T-helper 1 cell (primary cell): ENCODE results near the gene EYS.
"Not testable (repeated sequence)": the region's sequence is repeated elsewhere in the genome, so short reads cannot be mapped to it uniquely, and the experiment has no call there.

Experiments used
- DNase-seq, 5 donors: peaks; one replicate each; pipeline ENCODE4 v3.0.0-alpha.2; 2012 to 2020

The EYS gene

DNA sequence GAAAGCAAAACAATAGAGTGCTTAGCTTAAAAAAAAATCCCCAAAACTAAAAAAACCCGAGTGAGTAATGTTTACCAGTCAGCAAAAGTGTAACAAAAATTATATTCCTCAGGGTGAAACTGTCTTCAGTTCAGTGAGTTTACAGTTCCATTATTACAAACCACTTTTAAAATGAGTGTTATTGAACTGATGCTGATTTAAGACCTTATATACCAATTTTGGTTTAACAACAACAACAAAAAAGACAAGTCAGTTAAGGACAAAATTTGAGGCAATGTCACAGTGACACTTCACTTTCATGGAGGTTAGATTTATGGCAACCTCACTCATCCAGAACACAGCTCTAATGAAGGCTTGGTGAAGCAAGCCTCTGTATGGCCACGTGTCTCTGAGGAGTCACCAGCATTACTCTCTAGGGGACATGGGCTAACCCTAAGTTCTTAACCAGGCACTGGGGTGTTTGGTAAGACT is 1440.6 kb downstream of the EYS start:
- no peak for DNase-seq

DNA sequence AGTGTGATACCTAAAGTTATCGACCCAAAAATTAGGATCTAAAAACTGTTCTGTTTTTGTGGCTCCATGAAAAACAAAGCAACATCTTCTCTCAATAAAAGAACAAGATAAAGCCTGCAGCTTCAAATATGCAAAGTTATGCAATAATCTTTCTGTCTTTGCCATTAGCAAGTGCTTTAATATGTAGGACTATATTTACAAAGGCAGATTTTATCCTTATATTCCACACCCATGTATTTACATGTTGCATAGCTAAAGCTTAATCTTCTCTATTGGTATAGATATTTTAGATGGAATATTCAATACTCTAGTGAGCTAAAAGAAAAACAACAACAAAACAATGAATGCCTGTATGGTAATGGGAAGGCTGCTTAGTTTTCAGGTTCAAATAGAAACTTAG is 1443.2 kb downstream of the EYS start:
- no peak for DNase-seq

DNA sequence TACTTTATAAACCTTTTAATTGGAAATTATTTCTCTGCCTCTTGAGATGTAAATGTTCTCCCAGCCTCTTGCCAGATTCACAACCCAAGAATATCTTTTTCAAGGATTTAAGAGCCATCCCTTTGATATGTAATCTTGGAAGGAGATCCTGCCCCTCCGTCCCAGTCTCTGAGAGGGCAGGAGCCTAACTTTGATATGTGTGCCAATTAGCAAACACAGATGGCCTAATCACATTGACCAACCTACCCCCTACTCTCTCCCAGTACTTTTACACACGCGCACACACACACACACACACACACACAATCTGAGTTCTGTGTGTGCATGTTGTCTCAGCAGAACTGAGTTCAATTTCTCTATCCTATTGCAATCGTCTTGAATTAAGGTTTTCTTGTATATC is 1447.7 kb downstream of the EYS start:
- no peak for DNase-seq

DNA sequence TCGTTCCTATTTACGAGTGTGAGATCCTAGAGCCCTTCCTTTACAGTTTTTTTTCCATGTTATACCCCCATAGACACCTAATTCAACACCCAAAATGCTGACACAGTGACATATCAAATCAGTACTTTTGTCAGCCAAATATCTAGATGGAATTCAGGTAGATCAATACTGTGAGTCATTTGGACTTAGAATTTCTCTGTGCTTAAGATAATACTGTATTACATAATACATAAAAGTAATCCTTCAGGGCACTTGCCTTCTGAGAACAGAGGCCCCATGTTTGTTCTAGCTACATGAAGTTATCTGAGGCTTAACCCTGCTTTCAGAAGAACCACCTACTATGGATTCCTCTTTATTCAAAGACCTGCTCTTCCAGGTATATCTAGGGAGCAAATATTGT is 1448.3 kb downstream of the EYS start:
- DNase-seq: no peak

DNA sequence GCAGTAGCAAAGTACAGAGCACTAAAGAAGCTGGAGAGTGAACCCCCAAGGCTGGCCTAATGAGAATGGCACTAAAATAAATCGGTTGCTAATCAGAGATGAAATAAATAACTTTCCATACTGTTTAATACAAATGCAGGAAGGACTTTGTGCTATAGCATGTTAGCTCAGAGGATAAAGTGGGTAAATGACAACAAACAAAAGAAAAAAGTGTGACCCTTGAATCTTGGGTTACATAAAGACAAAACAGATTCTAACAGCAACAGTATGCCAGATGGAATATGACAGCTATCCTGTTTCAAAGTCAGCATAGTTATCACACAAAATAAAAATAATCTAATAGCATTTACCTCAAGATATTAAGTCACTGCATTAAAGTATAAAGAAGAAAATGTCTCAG is 1448.7 kb downstream of the EYS start:
- DNase-seq: no peak

DNA sequence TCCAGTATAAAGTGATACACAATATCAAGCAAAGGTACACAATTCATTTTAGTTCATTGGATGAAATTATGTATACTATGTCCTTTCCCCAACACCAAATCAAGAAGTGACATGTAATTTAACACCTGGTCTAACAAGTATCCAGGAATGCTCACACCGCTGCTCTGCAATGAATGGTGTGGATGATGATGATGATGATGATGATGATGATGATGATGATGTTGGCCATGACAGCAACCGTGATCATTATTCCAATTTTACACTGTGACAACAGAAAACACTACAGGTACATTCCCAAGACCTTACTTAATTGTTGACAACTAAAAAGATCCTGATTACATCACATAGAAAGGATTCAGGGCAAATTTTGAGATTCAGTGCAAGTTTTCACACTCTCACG is 1449.4 kb downstream of the EYS start:
- no peak for DNase-seq

DNA sequence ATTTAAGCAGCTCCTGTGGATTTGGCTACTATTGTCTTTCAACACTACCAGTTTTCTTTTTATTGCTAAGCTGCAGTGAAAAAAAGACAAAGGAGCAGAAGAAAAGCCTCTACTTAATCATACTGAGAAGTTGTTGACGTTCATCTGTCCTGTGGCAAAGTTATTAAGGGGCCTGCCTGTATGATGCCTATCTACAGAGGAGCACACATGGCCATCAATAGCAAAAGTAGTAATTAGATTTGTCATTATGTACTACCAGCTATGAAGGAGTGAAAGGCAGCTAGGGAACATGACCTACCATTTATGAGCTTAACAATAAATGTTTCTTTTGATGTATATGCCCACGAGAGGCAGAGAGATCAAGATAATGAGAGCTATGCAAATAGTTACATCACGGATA is 1450.5 kb downstream of the EYS start:
- DNase-seq: no peak

DNA sequence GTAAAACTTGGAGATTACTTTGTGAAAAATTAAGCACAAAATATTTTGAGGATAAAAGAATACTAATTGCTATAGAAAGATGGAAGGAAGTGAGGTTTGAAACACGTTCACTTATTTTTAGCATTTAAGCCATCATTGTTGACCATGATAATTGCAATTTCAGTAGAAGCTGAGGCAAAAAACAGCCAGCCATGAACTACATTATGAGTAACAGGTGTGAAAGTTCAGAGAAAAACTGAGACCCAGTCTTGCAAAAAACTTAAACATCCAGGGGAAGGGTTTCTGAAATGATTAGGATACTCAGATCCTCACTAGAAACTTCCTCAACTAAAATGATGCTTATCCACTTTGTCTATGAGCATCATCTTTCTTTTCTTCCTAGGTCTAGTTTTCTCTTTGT is 1452.0 kb downstream of the EYS start:
- DNase-seq: no peak

DNA sequence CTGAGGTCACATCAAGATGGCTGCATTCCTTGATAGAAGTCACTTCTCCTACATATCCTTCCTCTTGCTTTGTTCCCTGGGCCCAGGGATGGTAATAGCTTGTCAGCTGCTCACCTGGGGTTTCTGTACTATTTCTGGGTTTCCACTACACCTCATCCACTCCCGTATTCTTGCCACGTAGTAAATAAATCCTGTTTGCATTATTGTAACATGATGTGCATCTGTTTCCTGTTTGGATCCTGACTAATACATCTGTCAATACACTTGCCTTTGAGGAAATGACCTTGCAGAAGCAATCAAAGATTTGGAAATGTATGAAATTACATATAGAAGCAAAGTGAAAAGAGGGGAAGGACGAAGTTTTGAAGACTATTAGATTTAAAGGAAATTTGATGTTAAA is 1452.5 kb downstream of the EYS start:
- no peak for DNase-seq

DNA sequence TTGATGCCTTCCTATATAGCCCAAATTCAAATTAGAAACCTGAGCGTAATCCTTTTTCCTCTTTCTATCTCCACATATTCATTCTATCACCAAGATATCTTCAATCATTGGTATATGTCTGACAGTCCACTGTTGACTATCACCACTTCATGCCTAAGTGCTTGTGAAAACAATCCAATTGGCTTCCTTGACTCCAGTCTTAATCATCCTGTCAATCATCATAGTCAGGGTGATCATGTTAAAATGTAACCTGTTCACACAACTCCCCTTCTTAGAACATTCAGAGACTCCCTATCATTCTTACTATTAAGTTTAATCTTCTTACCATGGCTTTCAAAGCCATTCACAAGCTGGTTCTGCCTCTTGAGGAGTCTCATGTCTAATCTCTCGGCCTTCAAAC is 1454.8 kb downstream of the EYS start:
- DNase-seq: no peak

DNA sequence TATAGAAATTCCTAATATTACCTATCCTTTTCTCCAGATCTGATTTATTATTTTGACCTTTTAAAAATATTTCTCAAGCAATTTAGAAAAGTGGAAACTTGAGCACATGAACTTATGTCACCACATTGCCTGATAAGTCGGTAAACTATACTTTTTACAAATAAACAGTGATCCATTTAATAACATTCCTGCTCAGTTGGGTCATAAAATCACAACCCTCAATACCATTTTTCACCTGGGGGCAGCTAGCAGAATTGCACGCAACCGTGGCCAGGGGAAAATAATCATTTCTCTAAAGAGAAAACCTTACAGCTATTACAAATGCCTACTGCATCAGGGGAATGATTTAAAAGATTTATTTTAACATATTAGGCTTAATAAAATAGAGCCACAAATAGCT is 1456.9 kb downstream of the EYS start:
- no peak for DNase-seq

DNA sequence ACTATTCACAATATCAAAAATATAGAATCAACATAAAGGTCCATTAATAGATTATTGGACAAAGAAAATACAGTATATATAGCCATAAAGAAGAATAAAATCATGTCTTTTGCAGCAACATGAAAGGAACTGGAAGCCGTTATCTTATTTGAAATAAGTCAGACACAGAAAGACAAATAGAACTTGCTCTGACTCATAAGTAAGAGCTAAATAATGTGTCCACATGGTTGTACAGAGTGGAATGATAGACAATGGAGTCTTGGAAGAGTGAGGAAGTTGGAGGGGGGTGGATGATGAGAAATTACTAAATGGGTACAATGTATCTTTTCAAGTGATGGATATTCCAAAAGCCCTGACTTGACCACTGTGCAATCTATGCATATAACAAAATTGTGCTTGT is 1457.9 kb downstream of the EYS start:
- no peak for DNase-seq

DNA sequence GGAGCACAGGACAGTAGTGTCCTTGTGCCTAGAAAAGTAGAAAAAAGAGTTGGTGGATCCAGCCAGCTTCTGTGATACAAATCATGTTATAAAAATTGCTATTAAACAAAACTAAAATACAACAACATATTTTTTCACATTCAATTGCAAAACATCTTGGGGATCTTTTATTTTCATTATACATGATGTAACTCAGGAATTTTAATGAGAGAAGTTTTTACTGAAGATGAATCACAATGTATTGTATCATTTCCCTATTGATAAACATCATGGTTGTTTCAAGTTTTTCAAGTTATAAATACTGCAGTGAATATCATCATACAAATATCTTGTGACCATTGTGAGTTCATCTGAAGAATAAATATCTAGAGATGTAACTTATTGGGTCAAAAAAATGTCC is 1463.4 kb downstream of the EYS start:
- DNase-seq: no peak

DNA sequence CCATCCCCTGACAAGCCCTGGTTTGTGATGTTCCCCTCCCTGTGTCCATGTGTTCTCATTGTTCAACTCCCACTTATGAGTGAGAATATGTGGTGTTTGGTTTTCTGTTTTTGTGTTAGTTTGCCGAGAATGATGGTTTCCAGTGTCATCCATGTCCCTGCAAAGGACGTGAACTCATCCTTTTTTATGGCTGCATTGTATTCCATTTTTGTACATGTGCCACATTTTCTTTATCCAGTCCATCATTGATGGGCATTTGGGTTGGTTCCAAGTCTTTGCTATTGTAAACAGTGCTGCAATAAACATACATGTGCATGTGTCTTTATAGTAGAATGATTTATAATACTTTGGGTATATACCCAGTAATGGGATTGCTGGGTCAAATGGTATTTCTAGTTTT is 1468.1 kb downstream of the EYS start:
- not testable (repeated sequence) for DNase-seq

DNA sequence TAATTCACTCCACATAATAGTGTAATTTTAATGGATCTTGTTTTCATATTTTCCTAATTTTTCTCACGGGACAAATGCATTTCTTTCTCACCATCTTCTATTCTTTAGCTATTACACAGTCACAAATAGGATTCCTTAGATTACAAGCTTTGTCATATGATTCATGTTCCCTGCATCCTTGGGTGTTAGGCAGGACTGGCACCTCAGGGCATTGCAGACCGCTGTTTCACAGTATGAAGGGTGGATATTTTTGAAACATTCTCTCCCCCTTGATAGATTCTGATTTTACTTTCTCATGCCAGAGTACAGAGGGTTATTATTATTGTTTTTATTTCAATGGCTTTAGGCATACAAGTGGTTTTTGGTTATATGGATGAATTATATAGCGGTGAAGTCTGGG is 1469.0 kb downstream of the EYS start:
- DNase-seq: no peak

DNA sequence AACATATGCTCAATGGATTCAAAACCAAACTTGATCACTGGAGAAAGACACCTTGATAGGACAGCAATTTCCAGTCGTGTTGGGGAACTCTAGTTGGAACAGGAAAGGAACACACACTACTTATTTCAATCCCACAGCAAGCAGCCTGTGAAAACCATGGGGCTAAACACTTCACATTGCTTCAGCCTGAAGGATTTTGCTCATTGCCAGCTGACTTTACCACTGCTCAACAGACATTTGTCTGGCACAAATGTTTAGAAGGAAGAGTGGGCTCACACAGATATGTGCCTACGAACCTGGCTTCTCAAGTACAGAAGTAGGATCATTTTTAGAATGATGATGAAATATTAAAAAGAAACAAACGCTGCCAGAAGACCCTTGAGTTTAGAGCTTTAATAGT is 1473.3 kb downstream of the EYS start:
- DNase-seq: no peak

DNA sequence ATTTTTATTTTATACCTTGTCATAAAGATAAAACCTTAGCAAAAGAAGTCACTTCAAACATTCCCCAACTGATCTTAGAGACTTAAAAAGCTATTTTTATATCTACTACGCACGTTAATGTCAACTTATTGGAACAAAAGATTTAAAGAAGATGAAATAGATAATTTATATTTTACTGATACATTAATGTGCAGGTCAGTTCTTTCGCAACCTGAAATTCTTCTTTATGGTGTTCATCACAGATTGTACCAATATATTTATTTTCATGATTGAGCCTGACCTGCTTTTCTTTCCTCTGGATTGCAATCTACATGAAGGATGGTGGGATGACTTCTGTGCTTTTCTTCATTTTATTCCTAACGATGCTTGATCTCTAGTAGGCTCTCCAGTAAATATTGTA is 1475.1 kb downstream of the EYS start:
- no peak for DNase-seq

DNA sequence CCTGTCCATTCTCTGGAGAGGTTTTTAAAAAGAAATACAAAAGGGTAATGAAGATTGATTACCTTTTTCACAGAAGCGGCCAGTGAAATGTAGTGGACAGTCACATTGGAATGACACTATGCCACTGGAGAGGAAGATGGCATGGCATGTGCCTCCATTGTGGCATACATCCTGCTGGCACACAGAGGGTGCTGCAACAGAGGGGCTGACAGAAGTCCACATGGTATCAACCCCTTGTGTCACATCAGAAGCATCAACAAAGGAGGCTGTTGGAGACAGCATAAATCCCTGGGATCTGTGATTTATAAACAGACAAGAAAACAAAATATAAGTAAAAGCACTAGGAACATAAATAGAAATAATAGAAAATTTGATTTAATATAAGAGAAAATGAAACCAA is 1476.5 kb downstream of the EYS start:
- no peak for DNase-seq

DNA sequence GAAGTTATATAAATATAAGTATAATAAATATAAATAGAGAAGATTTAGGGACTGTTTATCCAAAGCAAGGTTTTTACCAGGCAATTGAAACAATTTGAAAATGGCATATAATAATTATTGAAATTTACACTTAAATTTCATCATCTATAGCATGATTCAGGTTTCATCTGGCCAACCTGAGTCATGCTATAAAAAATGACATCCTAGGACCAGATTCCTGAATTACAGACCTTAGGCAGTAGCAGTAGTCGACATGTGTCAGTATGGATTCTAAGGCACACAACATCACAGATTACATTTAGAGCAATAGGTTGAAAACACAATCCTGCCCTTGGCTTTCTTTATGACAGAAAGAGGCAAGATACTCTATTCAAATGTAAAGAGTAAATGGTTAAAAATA is 1479.2 kb downstream of the EYS start:
- no peak for DNase-seq

DNA sequence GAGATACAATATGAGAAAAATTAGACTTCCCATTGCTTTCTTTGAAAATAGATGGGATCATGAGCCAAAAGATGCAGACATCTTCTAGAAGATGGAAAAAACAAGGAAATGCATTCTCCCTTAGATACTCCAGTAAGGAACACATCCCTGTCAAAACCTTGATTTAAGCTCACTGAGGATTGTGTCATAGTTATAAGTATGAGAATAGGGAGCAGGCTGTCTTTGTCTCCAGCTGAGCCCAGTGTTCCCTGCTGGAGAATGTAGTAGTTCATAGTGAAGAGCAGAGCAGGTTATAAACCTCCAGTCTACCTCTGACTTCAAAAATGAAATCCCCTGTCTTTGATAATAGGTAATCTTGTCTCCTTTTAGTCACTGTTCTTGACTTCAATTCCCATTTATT is 1481.5 kb downstream of the EYS start:
- no peak for DNase-seq

DNA sequence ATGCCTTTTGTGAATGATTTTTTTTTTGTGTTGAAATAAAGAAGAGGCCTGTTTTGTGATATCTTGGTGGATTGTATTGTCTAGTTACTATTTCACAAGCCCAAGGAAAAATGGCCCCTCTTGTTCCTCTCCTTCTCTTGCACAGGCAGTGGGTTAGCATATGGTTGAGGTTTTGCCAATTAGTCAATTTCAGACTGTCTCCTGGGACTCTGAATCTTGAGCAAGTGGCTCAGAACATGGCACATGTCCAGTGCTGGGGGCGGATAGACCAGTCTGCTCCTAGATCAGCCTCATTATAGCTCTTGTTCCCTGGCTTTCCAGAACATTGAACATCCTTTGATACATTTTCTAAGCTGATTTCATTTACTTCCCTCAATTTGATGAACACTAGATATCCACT is 1482.2 kb downstream of the EYS start:
- DNase-seq: no peak

DNA sequence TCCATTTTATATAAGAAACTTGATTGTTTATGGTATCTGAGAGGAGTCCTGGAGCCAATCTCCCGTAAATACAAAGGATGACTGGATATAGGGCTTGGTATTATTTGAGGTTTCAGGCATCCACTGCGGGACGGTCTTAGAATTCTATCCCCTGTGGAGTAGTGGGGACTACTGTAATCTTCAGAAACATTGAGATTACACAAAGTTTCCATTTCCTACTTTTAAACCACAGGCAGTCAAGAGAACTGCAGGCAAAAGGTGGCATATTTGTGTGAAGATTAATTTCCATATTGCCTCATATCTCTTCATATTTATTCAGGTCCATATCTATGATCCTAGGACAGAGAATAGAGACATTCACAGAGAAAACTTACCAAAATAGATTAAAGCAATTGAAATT is 1485.2 kb downstream of the EYS start:
- DNase-seq: no peak

DNA sequence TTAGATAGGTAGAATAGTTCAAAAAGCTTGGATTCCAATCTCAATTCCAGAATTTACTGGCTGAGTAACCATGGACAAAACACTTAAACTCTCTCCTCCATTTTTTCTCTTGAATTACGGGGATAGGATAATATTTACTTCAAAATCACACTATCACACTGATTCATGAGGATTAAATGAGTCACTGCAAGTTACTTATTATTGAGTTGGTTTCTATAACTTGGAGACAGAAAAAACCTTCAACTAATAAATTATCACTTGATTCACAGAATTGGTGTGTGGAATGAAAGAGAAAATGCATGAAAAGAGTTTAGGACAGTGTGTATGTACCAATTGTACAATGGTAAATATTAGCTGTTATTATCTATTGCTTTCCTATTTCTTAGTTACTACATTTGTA is 1486.2 kb downstream of the EYS start:
- no peak for DNase-seq

DNA sequence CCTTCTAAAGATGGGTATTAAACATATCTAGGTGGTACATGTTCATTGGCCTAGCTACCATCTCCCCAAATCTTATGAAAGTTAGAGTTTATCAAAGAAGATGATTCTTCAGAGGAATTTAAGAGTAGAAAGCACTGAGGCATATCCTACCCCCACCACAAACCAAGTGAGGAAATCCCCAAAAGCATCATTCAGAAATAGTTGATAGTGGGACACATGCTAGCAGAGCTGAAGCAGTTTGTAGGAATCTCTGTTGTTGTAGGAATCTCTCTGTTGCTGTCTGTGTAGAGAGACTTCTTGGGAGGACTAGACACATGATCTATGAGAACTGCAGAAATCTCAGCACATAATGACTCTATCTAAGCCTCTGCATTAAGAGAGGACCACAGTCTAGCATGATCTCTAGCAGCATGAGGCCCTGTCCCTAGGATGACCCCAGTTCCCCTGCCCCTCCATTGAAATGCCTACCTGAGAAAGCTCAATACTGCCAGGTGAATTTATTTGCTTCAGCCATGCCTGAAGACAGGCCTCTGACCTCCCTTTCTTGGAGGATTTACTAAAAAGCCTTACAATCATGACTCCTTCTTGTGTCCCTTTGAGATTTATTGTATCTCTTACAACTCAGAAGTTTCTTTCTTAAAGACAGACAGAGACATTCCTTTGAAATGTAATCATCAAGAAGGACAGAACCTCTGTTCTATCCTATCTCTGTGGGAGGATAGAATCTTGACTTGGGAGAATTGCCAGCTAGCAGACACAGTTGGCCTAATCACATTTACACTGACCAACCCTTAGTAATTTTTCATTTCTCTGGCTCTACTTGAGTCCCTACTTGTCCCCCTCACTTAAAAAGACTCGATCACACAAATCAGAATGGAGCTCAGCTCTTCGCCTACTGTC is 1489.1 kb downstream of the EYS start:
- DNase-seq: no peak

DNA sequence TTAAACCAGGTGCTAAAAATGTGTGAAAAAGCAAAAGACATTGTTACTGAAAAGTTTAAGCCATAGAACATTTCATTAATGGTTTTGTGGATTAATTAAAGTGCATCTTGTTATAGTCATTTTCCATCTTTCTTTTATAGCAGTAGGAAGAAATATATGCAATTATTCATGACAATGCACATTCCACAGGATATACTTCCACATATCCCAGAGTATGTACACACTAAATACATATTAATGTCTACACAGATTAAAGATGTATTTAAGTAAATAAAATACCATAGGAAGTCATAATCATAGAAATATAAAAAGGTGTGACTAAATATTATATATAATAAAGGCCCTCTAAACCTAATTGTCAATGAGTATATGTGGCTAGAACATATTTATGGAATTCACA is 1492.7 kb downstream of the EYS start:
- no peak for DNase-seq
